SK-N-SH (cell line): ENCODE results near the gene MED12. TPM values are rescaled to one million over a fixed set of nuclear protein-coding genes. Genes with fewer than 3 reads are reported as not detected.

ENCODE experiments used
- CTCF ChIA-PET: fragments of 300-600, 350-600 bp; formaldehyde crosslinking; extraction: SDS; loops from one replicate; lab custom pipeline; 2021; lab: Yijun Ruan, JAX
- POLR2A ChIA-PET: fragments of 350-600 bp; sonication (Branson Sonifier 250); formaldehyde crosslinking; extraction: SDS; loops from one replicate; lab custom pipeline; 2020; ENCODE audit warnings: antibody characterized with exemption, inconsistent platforms; lab: Yijun Ruan, JAX
- DNase-seq: peaks from one replicate; pipeline ENCODE4 v3.0.0; 2012
- H2AFZ ChIP-seq: fragments of 200-600 bp; sonication (generic); 2 replicates; pipeline ENCODE4 v1.8.1; 2016; ENCODE audit warnings: antibody characterized with exemption, mild to moderate bottlenecking, low read depth
- H3F3A ChIP-seq: fragments of 200-600 bp; sonication (generic); replicated peaks from 2 replicates; pipeline ENCODE3; 2016; ENCODE audit warnings: antibody characterized with exemption, mild to moderate bottlenecking; ENCODE audit not compliant: insufficient read depth
- H3K27ac ChIP-seq, 2 experiments: fragments of 200-500 bp in 1 of 2; fragments of 200-600 bp in 1 of 2; sonication (Bioruptor generic) in 1 of 2; sonication (generic), shearing (Covaris generic) in 1 of 2; 2 replicates each; pipeline versions ENCODE4 v1.5.1 to v1.6.1; 2014 to 2016; ENCODE audit warnings: low read depth in 2 of 2, inconsistent platforms in 1 of 2, low read length in 1 of 2, mild to moderate bottlenecking in 1 of 2, mixed read lengths in 1 of 2
- H3K27me3 ChIP-seq: fragments of 200-600 bp; sonication (generic), shearing (Covaris generic); 2 replicates; pipeline ENCODE4 v1.6.1; 2016; ENCODE audit warnings: mixed run types; ENCODE audit not compliant: insufficient read depth
- H3K36me3 ChIP-seq, 2 experiments: fragments of 200-500 bp in 1 of 2; fragments of 200-600 bp in 1 of 2; sonication (Bioruptor generic) in 1 of 2; sonication (generic) in 1 of 2; replicated peaks in 1 of 2; 2 replicates each; pipeline versions ENCODE3 to v1.5.1; 2014 to 2016; ENCODE audit warnings: low read length in 1 of 2, mild to moderate bottlenecking in 1 of 2; ENCODE audit not compliant: insufficient read depth in 2 of 2, control insufficient read depth in 1 of 2
- H3K4me1 ChIP-seq, 2 experiments: fragments of 200-500 bp in 1 of 2; fragments of 200-600 bp in 1 of 2; sonication (Bioruptor generic) in 1 of 2; sonication (generic), shearing (Covaris generic) in 1 of 2; 2 replicates each; pipeline versions ENCODE4 v1.5.1 to v1.6.1; 2014 to 2016; ENCODE audit warnings: low read depth in 1 of 2, low read length in 1 of 2, mixed run types in 1 of 2; ENCODE audit not compliant: insufficient read depth in 2 of 2, control insufficient read depth in 1 of 2
- H3K4me2 ChIP-seq: fragments of 200-600 bp; sonication (generic), shearing (Covaris generic); 2 replicates; pipeline ENCODE4 v1.6.1; 2017; ENCODE audit warnings: mixed run types
- H3K4me3 ChIP-seq, 2 experiments: fragments of 200-500 bp in 1 of 2; fragments of 200-600 bp in 1 of 2; sonication (Bioruptor generic) in 1 of 2; sonication (generic), shearing (Covaris generic) in 1 of 2; 2 replicates each; pipeline versions ENCODE4 v1.5.1 to v1.8.1; 2014 to 2016; ENCODE audit warnings: low read depth in 2 of 2, inconsistent platforms in 1 of 2, low read length in 1 of 2, mild to moderate bottlenecking in 1 of 2, mixed read lengths in 1 of 2, moderate library complexity in 1 of 2
- H3K79me2 ChIP-seq: fragments of 200-600 bp; sonication (generic); 2 replicates; pipeline ENCODE4 v1.8.1; 2017; ENCODE audit warnings: mild to moderate bottlenecking; ENCODE audit not compliant: insufficient read depth
- H3K9ac ChIP-seq: fragments of 200-600 bp; sonication (generic); 2 replicates; pipeline ENCODE4 v1.6.1; 2017; ENCODE audit warnings: mixed run types
- H3K9me2 ChIP-seq: fragments of 200-600 bp; sonication (generic); 2 replicates; pipeline ENCODE4 v1.6.1; 2017; ENCODE audit warnings: mixed run types
- H3K9me3 ChIP-seq: fragments of 200-600 bp; sonication (generic); 2 replicates; pipeline ENCODE4 v1.6.1; 2017; ENCODE audit warnings: mixed run types, mild to moderate bottlenecking, moderate library complexity
- H4K20me1 ChIP-seq: fragments of 200-600 bp; sonication (generic); 2 replicates; pipeline ENCODE4 v1.6.1; 2017; ENCODE audit warnings: mild to moderate bottlenecking, mixed run types; ENCODE audit not compliant: insufficient read depth
- ELF1 ChIP-seq: IDR thresholded peaks from 2 replicates; pipeline ENCODE4 v1.4.0; 2012
- EZH2phosphoT487 ChIP-seq: fragments of 200-600 bp; sonication (generic); IDR thresholded peaks from 2 replicates; pipeline ENCODE4 v1.6.1; 2017; ENCODE audit warnings: low read depth, mixed run types, mild to moderate bottlenecking, antibody characterized with exemption, moderate library complexity, borderline replicate concordance
- FOXJ3 ChIP-seq: sonication (generic); formaldehyde crosslinking; IDR thresholded peaks from 2 replicates; pipeline ENCODE4 v1.5.1; 2020; ENCODE audit warnings: mild to moderate bottlenecking, missing genetic modification reagents
- FOXM1 ChIP-seq: IDR thresholded peaks from 2 replicates; pipeline ENCODE4 v1.4.0; 2012; ENCODE audit warnings: low read depth, mild to moderate bottlenecking
- GABPA ChIP-seq: IDR thresholded peaks from 2 replicates; pipeline ENCODE4 v1.4.0; 2012; ENCODE audit warnings: low read depth, mild to moderate bottlenecking
- IRF3 ChIP-seq: fragments of 150-350 bp; IDR thresholded peaks from 2 replicates; pipeline ENCODE4 v1.6.1; 2016; ENCODE audit warnings: mild to moderate bottlenecking, low read depth, low read length
- JUND ChIP-seq: IDR thresholded peaks from 2 replicates; pipeline ENCODE4 v1.4.0; 2012
- MEF2A ChIP-seq: IDR thresholded peaks from 2 replicates; pipeline ENCODE4 v1.4.0; 2012; ENCODE audit warnings: low read depth, borderline replicate concordance
- NFIC ChIP-seq: IDR thresholded peaks from 2 replicates; pipeline ENCODE4 v1.4.0; 2012; ENCODE audit warnings: borderline replicate concordance
- NRF1 ChIP-seq: IDR thresholded peaks from 2 replicates; pipeline ENCODE4 v1.6.1; 2012; ENCODE audit warnings: low read depth, mild to moderate bottlenecking, low read length
- REST ChIP-seq: IDR thresholded peaks from 2 replicates; pipeline ENCODE4 v1.6.1; 2012; ENCODE audit warnings: mild to moderate bottlenecking, low read depth, low read length, moderate library complexity
- RXRA ChIP-seq: IDR thresholded peaks from 2 replicates; pipeline ENCODE4 v1.4.0; 2012; ENCODE audit warnings: low read depth, mild to moderate bottlenecking, borderline replicate concordance
- SMC3 ChIP-seq: IDR thresholded peaks from 2 replicates; pipeline ENCODE4 v1.6.1; 2012; ENCODE audit warnings: low read depth, low read length, improper control_type of control experiment
- TAF1 ChIP-seq: IDR thresholded peaks from 2 replicates; pipeline ENCODE4 v1.6.1; 2012; ENCODE audit warnings: low read depth, mild to moderate bottlenecking, low read length, moderate library complexity, borderline replicate concordance
- TEAD4 ChIP-seq: IDR thresholded peaks from 2 replicates; pipeline ENCODE4 v1.4.0; 2012; ENCODE audit warnings: mild to moderate bottlenecking, borderline replicate concordance; ENCODE audit not compliant: insufficient read depth
- USF2 ChIP-seq: fragments of 150-350 bp; IDR thresholded peaks from 2 replicates; pipeline ENCODE4 v1.6.1; 2017; ENCODE audit warnings: antibody characterized with exemption, low read length, low read depth, borderline replicate concordance
- WGBS: methylation state at CpG from one replicate; pipeline ENCODE4 v1.1.6; 2017; ENCODE audit warnings: low lambda C conversion rate; 5-methylcytosine and 5-hydroxymethylcytosine counted together
- polyA plus RNA-seq, 3 experiments: library from polyadenylated mRNA; depleted of rRNA; stranded (reverse); fragments of >200 nt; gene quantifications; 2 replicates each; pipeline ENCODE4 v1.2.3, GENCODE V29; 2012
- TF ChIP-seq, protein P1 (sequence below): IDR thresholded peaks from 2 replicates; pipeline ENCODE4 v1.4.0; 2012; ENCODE audit warnings: low read depth

The MED12 gene
- polyA plus RNA-seq, 1 of the 3 experiments (the other 2 are of a cell fraction) = 18.5 TPM

DNA sequence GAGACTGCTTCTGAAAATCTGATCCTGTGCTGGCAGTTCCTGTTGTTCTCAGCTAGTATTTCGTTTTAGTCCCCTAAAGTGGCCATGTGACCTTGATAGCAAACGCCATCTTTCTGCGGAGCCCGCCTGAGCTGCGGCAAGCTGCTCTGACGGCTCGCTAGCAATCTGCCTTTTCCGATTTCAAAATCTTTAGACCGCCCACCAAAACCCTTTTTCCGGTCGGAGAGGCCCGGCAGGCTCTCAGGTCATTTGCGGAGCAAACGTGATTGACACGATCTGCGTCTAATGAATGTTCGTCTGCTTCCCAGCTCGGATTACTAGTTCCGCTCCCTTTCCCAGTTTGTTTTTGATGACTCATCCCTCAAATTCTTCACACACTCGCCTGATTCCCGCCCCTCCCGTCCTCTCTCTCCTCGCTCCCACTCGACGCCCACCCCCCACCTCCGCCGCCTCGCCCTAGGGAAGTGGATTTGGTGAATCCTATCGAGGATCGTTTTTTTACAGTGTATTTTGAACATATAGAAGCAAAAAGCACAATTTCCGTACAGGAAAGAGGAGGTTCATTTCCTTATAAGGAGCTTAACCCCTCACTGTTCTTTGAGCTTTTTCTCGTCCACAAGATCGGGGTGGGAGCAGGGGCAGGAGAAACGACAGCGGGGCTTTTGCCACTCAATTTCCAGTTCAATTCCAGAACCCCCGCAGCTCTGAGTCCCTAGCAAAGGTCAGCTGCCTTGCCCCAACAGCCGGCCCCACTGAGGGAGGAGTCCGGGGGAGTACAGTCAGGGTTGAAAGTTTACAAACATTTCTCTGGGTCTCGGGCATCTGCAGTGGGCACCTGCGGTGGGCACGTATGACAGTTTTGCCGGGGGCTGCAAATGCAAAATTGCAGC is 63.8 kb downstream of the MED12 start (continued):
- TF ChIP-seq REST = 0 out of 2 replicates have a peak, but pooled peaks have one; percentile 3
- TF ChIP-seq, protein P1, sequence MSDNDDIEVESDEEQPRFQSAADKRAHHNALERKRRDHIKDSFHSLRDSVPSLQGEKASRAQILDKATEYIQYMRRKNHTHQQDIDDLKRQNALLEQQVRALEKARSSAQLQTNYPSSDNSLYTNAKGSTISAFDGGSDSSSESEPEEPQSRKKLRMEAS = peak; percentile 82
- TF ChIP-seq, all 33 proteins: peak for 14

DNA sequence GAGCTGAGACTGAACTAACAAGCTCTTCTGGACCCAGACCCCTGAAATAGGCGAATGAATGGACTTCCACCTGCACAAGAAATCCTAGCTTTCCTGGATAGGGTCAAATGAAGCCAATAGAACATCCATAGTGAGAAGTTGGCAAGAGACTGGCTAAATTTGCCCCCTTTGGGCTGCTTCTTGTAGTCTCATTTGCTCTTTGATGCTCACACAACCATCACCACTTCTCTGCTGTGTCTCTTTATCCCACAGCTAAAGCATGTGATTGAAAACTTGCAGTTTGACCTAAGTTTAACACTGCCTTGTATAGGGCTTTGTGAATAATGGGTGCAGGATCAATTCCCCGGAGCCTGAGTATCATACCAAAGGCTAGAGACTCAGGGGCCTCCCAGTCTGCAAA is 64.5 kb downstream of the MED12 start:
- Histone ChIP-seq H3F3A (peaks cover 6% of the 10 kb centered on the region), H3K4me2 (no peak overlapping the region; the same call in 1 of the 2 replicates), H3K36me3 (no peaks in the 10 kb centered on the region), H4K20me1 (no peaks in the 10 kb centered on the region), H3K9me2 (no peaks in the 10 kb centered on the region), H3K27ac (no peak overlapping the region), H3K79me2 (no peaks in the 10 kb centered on the region), H3K4me3 (no peak overlapping the region; a peak in 1 of 4 replicates), H2AFZ (peak overlapping the region; percentile 93), H3K4me1 (peaks cover 0 to 8% of the 10 kb centered on the region in 2 experiments; a peak in 1 of 4 replicates), H3K27me3 (no peaks in the 10 kb centered on the region; the same call in 1 of the 2 replicates), H3K9me3 (no peaks in the 10 kb centered on the region), H3K9ac (no peak overlapping the region)
- no peak for DNase-seq
- POLR2A ChIA-PET = no interaction called here
- WGBS = 57% methylated on average over 2 of the region's 2 CpGs
- TF ChIP-seq TEAD4 (no peak), USF2 (no peak), JUND (no peak), IRF3 (no peak), FOXJ3 (no peak), ELF1 (no peak), TAF1 (no peak), SMC3 (no peak), NFIC (no peak), EZH2phosphoT487 (no peak), GABPA (no peak), RXRA (no peak), NRF1 (no peak), FOXM1 (no peak), MEF2A (no peak)
- CTCF ChIA-PET = interaction anchor here (1.0 to 2.4 kb wide), 2 partner anchors 54 to 212 kb away, joined by 3 to 5 read pairs; no protein-coding TSS in a partner anchor
